NCI-H345 treated with DMSO at 0.1 percent for 48 hours (cell line): Measurements from ENCODE around the gene ENTPD2.

Experiments
- DNase-seq: peaks from one replicate; lab custom pipeline; 2025; ENCODE audit not compliant: unreplicated experiment; lab: John Stamatoyannopoulos, UW

ENTPD2 gene

GRCh38 chr9:137080260-137081122 lies 26.6 kb upstream of the ENTPD2 start:
- no peak for DNase-seq

GRCh38 chr9:137079401-137079787 lies 25.5 kb upstream of the ENTPD2 start:
- DNase-seq: no peak

- DNase-seq: no peak
These were observed 25.0 kb upstream of the ENTPD2 start for GRCh38 chr9:137078701-137079400.

GRCh38 chr9:137077758-137078693 lies 24.2 kb upstream of the ENTPD2 start:
- DNase-seq: no peak

- no peak for DNase-seq
These were observed 23.3 kb upstream of the ENTPD2 start, which contains the start of gene UAP1L1 for GRCh38 chr9:137077010-137077747. Gene UAP1L1 (plus strand): TSS chr9:137077517. CDS start chr9:137077533, 16 bp downstream.

GRCh38 chr9:137076636-137077009 lies 22.8 kb upstream of the ENTPD2 start:
- DNase-seq: no peak

GRCh38 chr9:137075275-137075775 lies 21.5 kb upstream of the ENTPD2 start:
- no peak for DNase-seq

GRCh38 chr9:137074657-137075274 lies 20.9 kb upstream of the ENTPD2 start:
- no peak for DNase-seq

GRCh38 chr9:137073992-137074399 lies 20.1 kb upstream of the ENTPD2 start:
- no peak for DNase-seq

GRCh38 chr9:137071282-137071681 lies 17.4 kb upstream of the ENTPD2 start:
- DNase-seq: no peak

- DNase-seq: peak; percentile 52
These were observed 17.0 kb upstream of the ENTPD2 start for GRCh38 chr9:137070906-137071275.

- peak; percentile 77 for DNase-seq
These were observed 16.5 kb upstream of the ENTPD2 start, which contains the start of gene SAPCD2 for GRCh38 chr9:137070201-137070905. Gene SAPCD2 (minus strand): TSS chr9:137070557. CDS start chr9:137070460, 97 bp downstream.

- no peak for DNase-seq
These were observed 15.7 kb upstream of the ENTPD2 start for GRCh38 chr9:137069508-137070091.

- DNase-seq: no peak
These were observed 15.0 kb upstream of the ENTPD2 start for GRCh38 chr9:137068539-137069507.

- peak; percentile 82 for DNase-seq
These were observed 14.1 kb upstream of the ENTPD2 start for GRCh38 chr9:137067860-137068538.

- no peak for DNase-seq
These were observed 12.4 kb upstream of the ENTPD2 start for GRCh38 chr9:137066096-137066861.
